Lower lobe of right lung (tissue), 2 donors: ENCODE results near the gene RING1. TPM values are rescaled to one million over a fixed set of nuclear protein-coding genes. Genes with fewer than 3 reads are reported as not detected.

Experiments used
- ATAC-seq, 2 donors: fragments of 200-7000 bp; cut with Tn5 transposase; one replicate each; pipeline ENCODE4 v1.9.1; 2020 to 2022; ENCODE audit warnings: mild to moderate bottlenecking in 2 of 2, moderate library complexity in 2 of 2
- DNase-seq: peaks from one replicate; pipeline ENCODE4 v3.0.0-alpha.2; 2020
- H3K27ac ChIP-seq: fragments of 200-600 bp; one replicate; pipeline ENCODE4 v1.8.0; 2022
- H3K27me3 ChIP-seq: fragments of 200-600 bp; one replicate; pipeline ENCODE4 v1.8.0; 2022; ENCODE audit warnings: low read depth
- H3K36me3 ChIP-seq: fragments of 200-600 bp; one replicate; pipeline ENCODE4 v1.8.0; 2022; ENCODE audit warnings: mild to moderate bottlenecking
- H3K4me1 ChIP-seq: fragments of 200-600 bp; one replicate; pipeline ENCODE4 v1.8.0; 2022
- H3K4me3 ChIP-seq: fragments of 200-600 bp; one replicate; pipeline ENCODE4 v1.8.0; 2022; ENCODE audit warnings: mild to moderate bottlenecking
- H3K9me3 ChIP-seq: fragments of 200-600 bp; one replicate; pipeline ENCODE4 v1.8.0; 2022
- CTCF ChIP-seq: fragments of 200-600 bp; IDR thresholded peaks from one replicate; pipeline ENCODE4 v1.8.0; 2022; ENCODE audit warnings: antibody characterized with exemption, mild to moderate bottlenecking
- intact Hi-C: fragments of 100-400 bp; cut with DNase I; formaldehyde crosslinking; loops from one replicate; pipeline ENCODE4 v1.11.0; 2022
- long read RNA-seq: library from polyadenylated mRNA; unstranded; transcript quantifications from one replicate; pipeline ENCODE4 v2.0.0, GENCODE V29; 2021
- total RNA-seq: library from RNA; stranded (reverse); fragmentation: NEBNext Ultra II Directional; extraction: Animal tissue kit (Norgen Biotek cat#: 25700); gene quantifications from one replicate; pipeline ENCODE4 v1.2.1, GENCODE V29; 2021
- donor health status: DM: no; HTN: yes; CAD: no; lungs with severe emphysema.

The RING1 gene
- total RNA-seq = 43.1 TPM
- long read RNA-seq, transcript RING1-201 (7 exons, 1,752 nt) = major isoform, 9 of 25 reads
- long read RNA-seq, partial matches to known transcripts = 12 of 25 reads
- long read RNA-seq, other reads (novel, unspliced or antisense) = 4 of 25 reads

- Histone ChIP-seq H3K27me3 (peaks cover 4% of the 10 kb centered on the region), H3K9me3 (no peaks in the 10 kb centered on the region), H3K27ac (peak within 1 kb of the TSS; percentile 95), H3K36me3 (peaks cover 22% of the 10 kb centered on the region), H3K4me3 (peak within 1 kb of the TSS; percentile 83), H3K4me1 (peaks cover 41% of the 10 kb centered on the region)
- ATAC-seq = peak; percentile 89 to 90
- TF ChIP-seq CTCF = no peak
- DNase-seq = peak; percentile 94
- intact Hi-C loops = no loop called here
Observed at GRCh38 chr6:33208091-33208967, at the start of gene RING1. Gene RING1 (plus strand): TSS chr6:33208500. CDS start chr6:33208823, 323 bp downstream.

GRCh38 chr6:33160096-33160495 is 48.2 kb upstream of the RING1 start:
- no peak overlapping the region for H3K27ac ChIP-seq
- no peak for ATAC-seq
- H3K9me3 ChIP-seq = no peaks in the 10 kb centered on the region
- intact Hi-C loops = no loop called here
- H3K36me3 ChIP-seq = no peaks in the 10 kb centered on the region
- no peak for DNase-seq
- no peak for TF ChIP-seq CTCF
- no peaks in the 10 kb centered on the region for H3K27me3 ChIP-seq
- peaks cover 16% of the 10 kb centered on the region for H3K4me1 ChIP-seq
- H3K4me3 ChIP-seq = no peak overlapping the region

GRCh38 chr6:33160728-33161344 is 47.5 kb upstream of the RING1 start:
- DNase-seq (peak; percentile 74), ATAC-seq (peak; percentile 77 to 81)
- H3K27ac ChIP-seq = peak overlapping the region; percentile 42
- intact Hi-C loops = no loop called here
- H3K9me3 ChIP-seq = no peaks in the 10 kb centered on the region
- no peak for TF ChIP-seq CTCF
- H3K4me3 ChIP-seq = peak overlapping the region; percentile 58
- H3K36me3 ChIP-seq = no peaks in the 10 kb centered on the region
- peaks cover 16% of the 10 kb centered on the region for H3K4me1 ChIP-seq
- no peaks in the 10 kb centered on the region for H3K27me3 ChIP-seq

GRCh38 chr6:33161354-33162331 is 46.7 kb upstream of the RING1 start:
- TF ChIP-seq CTCF = peak; percentile 94
- Histone ChIP-seq H3K27me3 (no peaks in the 10 kb centered on the region), H3K36me3 (no peaks in the 10 kb centered on the region), H3K9me3 (no peaks in the 10 kb centered on the region), H3K4me3 (peak overlapping the region; percentile 58), H3K4me1 (peaks cover 16% of the 10 kb centered on the region), H3K27ac (peak overlapping the region; percentile 42)
- intact Hi-C loops = no loop called here
- DNase-seq = peak; percentile 90
- ATAC-seq = peak; percentile 95 to 96

- no peak for DNase-seq
- Histone ChIP-seq H3K9me3 (no peaks in the 10 kb centered on the region), H3K27me3 (no peaks in the 10 kb centered on the region), H3K27ac (no peak overlapping the region), H3K4me1 (peaks cover 16% of the 10 kb centered on the region), H3K36me3 (no peaks in the 10 kb centered on the region), H3K4me3 (no peak overlapping the region)
- ATAC-seq = no peak
- TF ChIP-seq CTCF = no peak
- intact Hi-C loops = no loop called here
Observed at GRCh38 chr6:33163540-33163939, 44.8 kb upstream of the RING1 start.
